Ishikawa (cell line): ENCODE results near the gene WWOX.

Experiments used
- EGR1 ChIP-seq: IDR thresholded peaks from 2 replicates; pipeline ENCODE4 v1.6.1; 2012
- EP300 ChIP-seq: IDR thresholded peaks from 2 replicates; pipeline ENCODE4 v1.6.1; 2012; ENCODE audit warnings: borderline replicate concordance
- FOXM1 ChIP-seq: IDR thresholded peaks from 2 replicates; pipeline ENCODE4 v1.6.1; 2012; ENCODE audit warnings: low read depth, borderline replicate concordance
- RAD21 ChIP-seq: IDR thresholded peaks from 2 replicates; pipeline ENCODE4 v1.6.1; 2012; ENCODE audit warnings: low read depth
- TAF1 ChIP-seq: IDR thresholded peaks from 2 replicates; pipeline ENCODE4 v1.6.1; 2012; ENCODE audit warnings: low read depth, mild to moderate bottlenecking
- USF1 ChIP-seq: IDR thresholded peaks from 2 replicates; pipeline ENCODE4 v1.6.1; 2012
- TF ChIP-seq, protein P1 (sequence below): IDR thresholded peaks from 2 replicates; pipeline ENCODE4 v1.6.1; 2012; ENCODE audit warnings: low read depth, mild to moderate bottlenecking

DNA sequence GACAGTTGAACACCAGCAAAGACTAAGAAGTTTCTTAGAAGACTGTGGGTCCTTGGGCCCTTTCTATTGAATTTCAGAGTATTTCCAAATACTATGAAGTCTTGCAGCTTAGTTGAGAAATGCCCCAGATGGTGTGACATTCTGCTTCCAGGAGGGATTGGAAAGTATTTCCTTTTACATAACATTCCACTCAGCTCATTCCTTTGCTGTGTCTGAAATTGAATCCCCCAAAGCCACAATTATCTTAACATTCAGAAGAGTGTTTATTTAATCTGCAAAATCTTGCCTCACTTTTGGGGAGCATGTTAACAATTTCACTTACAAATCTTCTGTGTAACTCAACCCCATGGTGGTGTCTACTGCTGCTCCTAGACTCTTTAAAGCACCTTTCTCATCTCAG, 307.7 kb downstream of the WWOX start:
- no peak for TF ChIP-seq TAF1
- no peak for TF ChIP-seq EGR1
- TF ChIP-seq FOXM1: no peak
- no peak for TF ChIP-seq USF1
- no peak for TF ChIP-seq RAD21
- TF ChIP-seq EP300: no peak
- TF ChIP-seq, protein P1, sequence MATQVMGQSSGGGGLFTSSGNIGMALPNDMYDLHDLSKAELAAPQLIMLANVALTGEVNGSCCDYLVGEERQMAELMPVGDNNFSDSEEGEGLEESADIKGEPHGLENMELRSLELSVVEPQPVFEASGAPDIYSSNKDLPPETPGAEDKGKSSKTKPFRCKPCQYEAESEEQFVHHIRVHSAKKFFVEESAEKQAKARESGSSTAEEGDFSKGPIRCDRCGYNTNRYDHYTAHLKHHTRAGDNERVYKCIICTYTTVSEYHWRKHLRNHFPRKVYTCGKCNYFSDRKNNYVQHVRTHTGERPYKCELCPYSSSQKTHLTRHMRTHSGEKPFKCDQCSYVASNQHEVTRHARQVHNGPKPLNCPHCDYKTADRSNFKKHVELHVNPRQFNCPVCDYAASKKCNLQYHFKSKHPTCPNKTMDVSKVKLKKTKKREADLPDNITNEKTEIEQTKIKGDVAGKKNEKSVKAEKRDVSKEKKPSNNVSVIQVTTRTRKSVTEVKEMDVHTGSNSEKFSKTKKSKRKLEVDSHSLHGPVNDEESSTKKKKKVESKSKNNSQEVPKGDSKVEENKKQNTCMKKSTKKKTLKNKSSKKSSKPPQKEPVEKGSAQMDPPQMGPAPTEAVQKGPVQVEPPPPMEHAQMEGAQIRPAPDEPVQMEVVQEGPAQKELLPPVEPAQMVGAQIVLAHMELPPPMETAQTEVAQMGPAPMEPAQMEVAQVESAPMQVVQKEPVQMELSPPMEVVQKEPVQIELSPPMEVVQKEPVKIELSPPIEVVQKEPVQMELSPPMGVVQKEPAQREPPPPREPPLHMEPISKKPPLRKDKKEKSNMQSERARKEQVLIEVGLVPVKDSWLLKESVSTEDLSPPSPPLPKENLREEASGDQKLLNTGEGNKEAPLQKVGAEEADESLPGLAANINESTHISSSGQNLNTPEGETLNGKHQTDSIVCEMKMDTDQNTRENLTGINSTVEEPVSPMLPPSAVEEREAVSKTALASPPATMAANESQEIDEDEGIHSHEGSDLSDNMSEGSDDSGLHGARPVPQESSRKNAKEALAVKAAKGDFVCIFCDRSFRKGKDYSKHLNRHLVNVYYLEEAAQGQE: no peak
